OCI-LY1 (cell line): ENCODE measurements around the gene IFI16.

ENCODE experiments used
- H2AFZ ChIP-seq: fragments of 200-600 bp; sonication (generic), shearing (Covaris generic); 2 replicates; pipeline ENCODE4 v1.6.0; 2014; ENCODE audit warnings: antibody characterized with exemption, mild to moderate bottlenecking, low read length
- H3F3A ChIP-seq: fragments of 200-600 bp; sonication (generic), shearing (Covaris generic); 2 replicates; pipeline ENCODE4 v1.6.0; 2014; ENCODE audit warnings: mild to moderate bottlenecking, antibody characterized with exemption, low read length, moderate library complexity; ENCODE audit not compliant: insufficient read depth
- H3K27ac ChIP-seq: fragments of 200-600 bp; sonication (generic); 2 replicates; pipeline ENCODE4 v1.5.1; 2014; ENCODE audit warnings: low read length, mixed run types, mild to moderate bottlenecking, low read depth; ENCODE audit not compliant: poor library complexity, severe bottlenecking
- H3K27me3 ChIP-seq: fragments of 200-600 bp; sonication (generic); 2 replicates; pipeline ENCODE4 v1.6.0; 2014; ENCODE audit warnings: antibody characterized with exemption, mild to moderate bottlenecking, low read length, moderate library complexity; ENCODE audit not compliant: insufficient read depth
- H3K36me3 ChIP-seq: fragments of 200-600 bp; sonication (generic); 2 replicates; pipeline ENCODE4 v1.6.1; 2014; ENCODE audit warnings: mild to moderate bottlenecking, antibody characterized with exemption, low read length, moderate library complexity, mixed read lengths; ENCODE audit not compliant: insufficient read depth
- H3K4me1 ChIP-seq: fragments of 200-600 bp; sonication (generic); 2 replicates; pipeline ENCODE4 v1.5.1; 2014; ENCODE audit warnings: mild to moderate bottlenecking, low read length, moderate library complexity; ENCODE audit not compliant: insufficient read depth, severe bottlenecking
- H3K4me2 ChIP-seq: fragments of 200-600 bp; sonication (generic), shearing (Covaris generic); 2 replicates; pipeline ENCODE4 v1.6.1; 2014; ENCODE audit warnings: low read length
- H3K4me3 ChIP-seq: fragments of 200-600 bp; sonication (generic); 2 replicates; pipeline ENCODE4 v1.5.1; 2014; ENCODE audit warnings: low read length, low read depth, mild to moderate bottlenecking, mixed read lengths; ENCODE audit not compliant: poor library complexity, severe bottlenecking
- H3K79me2 ChIP-seq: fragments of 200-600 bp; shearing (Covaris generic); 2 replicates; pipeline ENCODE4 v1.6.1; 2016; ENCODE audit warnings: mixed run types, low read length, mixed read lengths; ENCODE audit not compliant: insufficient read depth
- H3K9ac ChIP-seq: fragments of 200-600 bp; sonication (generic), shearing (Covaris generic); 2 replicates; pipeline ENCODE4 v1.6.1; 2014; ENCODE audit warnings: mild to moderate bottlenecking, low read length, mixed read lengths
- H3K9me2 ChIP-seq: fragments of 200-600 bp; sonication (generic), shearing (Covaris generic); 2 replicates; pipeline ENCODE4 v1.6.1; 2014; ENCODE audit warnings: low read depth, mild to moderate bottlenecking, low read length, mixed read lengths
- H3K9me3 ChIP-seq: fragments of 200-600 bp; shearing (Covaris generic); 2 replicates; pipeline ENCODE4 v1.6.1; 2014; ENCODE audit warnings: low read length, mixed read lengths
- H4K20me1 ChIP-seq: fragments of 200-600 bp; sonication (generic), shearing (Covaris generic); 2 replicates; pipeline ENCODE4 v1.6.0; 2016; ENCODE audit warnings: mild to moderate bottlenecking, low read length; ENCODE audit not compliant: insufficient read depth
- EZH2 ChIP-seq: fragments of 200-600 bp; sonication (generic), shearing (Covaris generic); IDR thresholded peaks from 2 replicates; pipeline ENCODE4 v1.8.0; 2017; ENCODE audit warnings: borderline replicate concordance, mixed run types, mild to moderate bottlenecking, antibody characterized with exemption, low read length, moderate library complexity, mixed read lengths
- TF ChIP-seq, protein P1 (sequence below): fragments of 200-600 bp; sonication (generic), shearing (Covaris generic); IDR thresholded peaks from 2 replicates; pipeline ENCODE4 v1.5.1; 2017; ENCODE audit warnings: mild to moderate bottlenecking, antibody characterized with exemption, low read length, moderate library complexity, mixed read lengths

Gene IFI16

DNA sequence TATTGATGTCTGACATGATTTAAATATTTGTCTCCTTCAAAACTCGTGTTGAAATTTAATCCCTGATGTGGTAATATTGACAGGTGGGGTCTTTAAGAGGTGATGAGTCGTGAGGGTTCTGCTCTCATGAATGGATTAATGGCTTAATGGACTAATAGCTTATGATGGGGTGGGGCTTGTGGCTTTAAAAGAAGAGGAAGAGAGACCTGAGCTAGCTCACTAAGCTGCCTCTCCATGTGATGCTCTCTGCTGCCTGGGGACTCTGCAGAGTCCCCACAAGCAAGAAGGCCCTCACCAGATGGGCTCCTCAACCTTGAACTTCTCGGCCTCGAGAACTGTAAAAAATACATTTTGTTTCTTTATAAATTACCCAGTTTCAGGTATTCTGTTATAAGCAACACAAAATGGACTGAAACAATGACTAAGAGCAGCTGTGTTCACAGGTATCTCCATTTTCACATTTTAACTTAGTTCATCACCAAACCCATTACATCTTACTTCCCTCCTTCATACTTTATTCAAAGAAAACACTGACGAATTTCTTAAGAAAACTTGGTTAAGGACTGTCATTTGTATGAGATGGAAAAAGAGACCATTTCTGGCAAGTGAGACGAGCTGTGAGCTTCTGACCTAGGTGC is 79.0 kb downstream of the IFI16 start:
- TF ChIP-seq EZH2 = no peak
- TF ChIP-seq, protein P1, sequence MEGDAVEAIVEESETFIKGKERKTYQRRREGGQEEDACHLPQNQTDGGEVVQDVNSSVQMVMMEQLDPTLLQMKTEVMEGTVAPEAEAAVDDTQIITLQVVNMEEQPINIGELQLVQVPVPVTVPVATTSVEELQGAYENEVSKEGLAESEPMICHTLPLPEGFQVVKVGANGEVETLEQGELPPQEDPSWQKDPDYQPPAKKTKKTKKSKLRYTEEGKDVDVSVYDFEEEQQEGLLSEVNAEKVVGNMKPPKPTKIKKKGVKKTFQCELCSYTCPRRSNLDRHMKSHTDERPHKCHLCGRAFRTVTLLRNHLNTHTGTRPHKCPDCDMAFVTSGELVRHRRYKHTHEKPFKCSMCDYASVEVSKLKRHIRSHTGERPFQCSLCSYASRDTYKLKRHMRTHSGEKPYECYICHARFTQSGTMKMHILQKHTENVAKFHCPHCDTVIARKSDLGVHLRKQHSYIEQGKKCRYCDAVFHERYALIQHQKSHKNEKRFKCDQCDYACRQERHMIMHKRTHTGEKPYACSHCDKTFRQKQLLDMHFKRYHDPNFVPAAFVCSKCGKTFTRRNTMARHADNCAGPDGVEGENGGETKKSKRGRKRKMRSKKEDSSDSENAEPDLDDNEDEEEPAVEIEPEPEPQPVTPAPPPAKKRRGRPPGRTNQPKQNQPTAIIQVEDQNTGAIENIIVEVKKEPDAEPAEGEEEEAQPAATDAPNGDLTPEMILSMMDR = no peak
- H3K9me3 ChIP-seq = no peaks in the 10 kb centered on the region
- no peak overlapping the region for H3K9ac ChIP-seq
- no peaks in the 10 kb centered on the region for H3K9me2 ChIP-seq
- no peak overlapping the region for H3K4me2 ChIP-seq
- peaks cover 13% of the 10 kb centered on the region for H3K4me1 ChIP-seq
- H2AFZ ChIP-seq = 0 out of 2 replicates have a peak overlapping the region, but pooled peaks have one; percentile 3
- no peaks in the 10 kb centered on the region for H3K36me3 ChIP-seq
- no peaks in the 10 kb centered on the region for H3K79me2 ChIP-seq
- H3K4me3 ChIP-seq = no peak overlapping the region
- no peak overlapping the region for H3K27ac ChIP-seq
- H3K27me3 ChIP-seq = no peaks in the 10 kb centered on the region
- no peaks in the 10 kb centered on the region for H4K20me1 ChIP-seq
- no peaks in the 10 kb centered on the region for H3F3A ChIP-seq

DNA sequence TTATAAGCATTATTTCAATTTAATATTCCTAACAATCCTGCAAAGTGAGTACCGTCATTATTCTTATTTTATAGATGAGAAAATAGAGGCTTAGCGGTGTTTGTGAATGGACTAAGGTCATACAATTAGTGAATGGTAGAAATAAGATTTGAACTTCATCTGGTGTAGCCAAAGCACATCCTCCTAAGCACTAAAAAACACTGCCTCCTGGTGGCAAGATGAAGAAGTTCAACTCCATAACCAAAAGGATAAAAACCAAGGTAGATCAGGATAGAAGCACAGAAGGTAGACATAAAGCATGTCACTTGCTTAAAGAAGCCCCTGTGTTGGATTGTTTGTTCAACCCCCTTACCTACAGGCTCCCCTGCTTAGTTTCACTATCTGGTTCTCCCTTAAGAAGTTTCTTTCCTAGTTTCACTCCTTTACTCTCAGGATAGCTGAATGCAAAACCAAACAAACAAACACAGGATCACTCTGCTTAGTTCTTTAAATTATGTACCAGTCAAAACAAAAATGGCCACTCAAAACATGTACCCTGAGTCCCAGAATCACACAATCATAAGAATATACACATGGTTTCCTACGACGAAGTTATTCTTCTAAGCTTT is 79.6 kb downstream of the IFI16 start:
- H3K27ac ChIP-seq = no peak overlapping the region
- H3K27me3 ChIP-seq = no peaks in the 10 kb centered on the region
- no peaks in the 10 kb centered on the region for H3K9me2 ChIP-seq
- TF ChIP-seq, protein P1 = peak; percentile 76
- TF ChIP-seq EZH2 = no peak
- no peaks in the 10 kb centered on the region for H3K36me3 ChIP-seq
- no peak overlapping the region for H3K9ac ChIP-seq
- H4K20me1 ChIP-seq = no peaks in the 10 kb centered on the region
- H3K4me2 ChIP-seq = no peak overlapping the region
- no peaks in the 10 kb centered on the region for H3K9me3 ChIP-seq
- no peaks in the 10 kb centered on the region for H3K79me2 ChIP-seq
- no peak overlapping the region for H3K4me3 ChIP-seq
- peaks cover 13% of the 10 kb centered on the region for H3K4me1 ChIP-seq
- no peaks in the 10 kb centered on the region for H3F3A ChIP-seq
- H2AFZ ChIP-seq = no peak overlapping the region

DNA sequence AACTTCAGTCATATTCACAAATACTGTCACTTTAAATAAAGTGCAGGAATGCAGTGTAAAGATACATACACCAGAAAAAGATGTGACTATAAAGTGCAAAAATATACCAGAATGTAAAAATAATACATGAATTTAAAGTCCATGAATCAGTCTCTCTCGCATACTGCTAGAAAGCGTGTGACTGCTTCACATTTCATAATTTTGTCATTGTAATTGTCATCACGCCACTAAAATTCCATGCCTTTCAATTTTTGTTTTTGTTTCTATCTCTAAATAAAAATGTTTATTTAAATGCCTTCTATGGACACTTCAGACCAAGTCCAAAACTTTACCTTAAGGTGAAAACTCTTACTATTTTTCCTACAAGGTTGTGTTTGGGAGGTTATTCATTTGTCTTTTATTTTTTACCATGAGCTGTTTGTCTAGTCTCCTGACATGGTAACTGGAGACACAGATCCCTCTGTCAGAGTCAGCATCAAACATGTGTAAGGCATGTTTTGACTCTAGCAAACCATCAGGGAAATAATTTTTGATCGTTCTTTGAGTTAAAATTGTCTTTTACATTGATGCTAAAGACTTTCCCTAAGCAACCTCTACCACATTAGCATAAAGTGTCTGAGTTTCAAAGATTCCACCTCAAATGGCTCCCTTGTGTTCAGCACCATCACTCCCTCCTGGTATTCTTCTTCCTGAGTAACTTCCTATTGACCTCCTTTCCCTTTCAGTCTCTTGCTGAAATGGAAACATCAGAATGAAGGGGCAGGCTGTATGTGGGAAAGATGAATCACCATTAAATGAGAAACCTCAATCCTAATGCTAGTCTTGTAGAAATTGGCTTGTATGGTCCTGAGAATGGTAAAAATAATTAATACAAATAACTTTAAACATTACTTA is 80.8 kb downstream of the IFI16 start:
- TF ChIP-seq, protein P1 = no peak
- no peak for TF ChIP-seq EZH2
- peaks cover 13% of the 10 kb centered on the region for H3K4me1 ChIP-seq

More for the DNA sequence above, 80.8 kb downstream of the IFI16 start:
- no peaks in the 10 kb centered on the region for H3K27me3 ChIP-seq
- no peaks in the 10 kb centered on the region for H3K36me3 ChIP-seq
- no peak overlapping the region for H2AFZ ChIP-seq
- H3K9ac ChIP-seq = no peak overlapping the region
- H3K27ac ChIP-seq = no peak overlapping the region
- H3F3A ChIP-seq = no peaks in the 10 kb centered on the region
- H3K4me2 ChIP-seq = no peak overlapping the region
- H3K4me3 ChIP-seq = no peak overlapping the region
- no peaks in the 10 kb centered on the region for H3K79me2 ChIP-seq
- H3K9me2 ChIP-seq = no peaks in the 10 kb centered on the region
- H4K20me1 ChIP-seq = no peaks in the 10 kb centered on the region
- H3K9me3 ChIP-seq = no peaks in the 10 kb centered on the region
